GM10266 (cell line): Measurements from ENCODE around the gene RPL10A.

ENCODE experiments used
- DNase-seq: peaks from one replicate; pipeline ENCODE4 v3.0.0; 2012; ENCODE audit errors: extremely low spot score
- TF ChIP-seq, protein P1 (sequence below): IDR thresholded peaks from 2 replicates; pipeline ENCODE4 v1.5.1; 2012; ENCODE audit warnings: mild to moderate bottlenecking, low read depth; ENCODE audit not compliant: control insufficient read depth, insufficient read depth; ENCODE audit errors: missing control alignments

RPL10A gene

GRCh38 chr6:35488517-35488862, 20.3 kb downstream of the RPL10A start:
- DNase-seq = no peak
- TF ChIP-seq, protein P1, sequence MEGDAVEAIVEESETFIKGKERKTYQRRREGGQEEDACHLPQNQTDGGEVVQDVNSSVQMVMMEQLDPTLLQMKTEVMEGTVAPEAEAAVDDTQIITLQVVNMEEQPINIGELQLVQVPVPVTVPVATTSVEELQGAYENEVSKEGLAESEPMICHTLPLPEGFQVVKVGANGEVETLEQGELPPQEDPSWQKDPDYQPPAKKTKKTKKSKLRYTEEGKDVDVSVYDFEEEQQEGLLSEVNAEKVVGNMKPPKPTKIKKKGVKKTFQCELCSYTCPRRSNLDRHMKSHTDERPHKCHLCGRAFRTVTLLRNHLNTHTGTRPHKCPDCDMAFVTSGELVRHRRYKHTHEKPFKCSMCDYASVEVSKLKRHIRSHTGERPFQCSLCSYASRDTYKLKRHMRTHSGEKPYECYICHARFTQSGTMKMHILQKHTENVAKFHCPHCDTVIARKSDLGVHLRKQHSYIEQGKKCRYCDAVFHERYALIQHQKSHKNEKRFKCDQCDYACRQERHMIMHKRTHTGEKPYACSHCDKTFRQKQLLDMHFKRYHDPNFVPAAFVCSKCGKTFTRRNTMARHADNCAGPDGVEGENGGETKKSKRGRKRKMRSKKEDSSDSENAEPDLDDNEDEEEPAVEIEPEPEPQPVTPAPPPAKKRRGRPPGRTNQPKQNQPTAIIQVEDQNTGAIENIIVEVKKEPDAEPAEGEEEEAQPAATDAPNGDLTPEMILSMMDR = no peak

GRCh38 chr6:35489066-35489465, 20.9 kb downstream of the RPL10A start:
- TF ChIP-seq, protein P1 = no peak
- DNase-seq = no peak

DNA sequence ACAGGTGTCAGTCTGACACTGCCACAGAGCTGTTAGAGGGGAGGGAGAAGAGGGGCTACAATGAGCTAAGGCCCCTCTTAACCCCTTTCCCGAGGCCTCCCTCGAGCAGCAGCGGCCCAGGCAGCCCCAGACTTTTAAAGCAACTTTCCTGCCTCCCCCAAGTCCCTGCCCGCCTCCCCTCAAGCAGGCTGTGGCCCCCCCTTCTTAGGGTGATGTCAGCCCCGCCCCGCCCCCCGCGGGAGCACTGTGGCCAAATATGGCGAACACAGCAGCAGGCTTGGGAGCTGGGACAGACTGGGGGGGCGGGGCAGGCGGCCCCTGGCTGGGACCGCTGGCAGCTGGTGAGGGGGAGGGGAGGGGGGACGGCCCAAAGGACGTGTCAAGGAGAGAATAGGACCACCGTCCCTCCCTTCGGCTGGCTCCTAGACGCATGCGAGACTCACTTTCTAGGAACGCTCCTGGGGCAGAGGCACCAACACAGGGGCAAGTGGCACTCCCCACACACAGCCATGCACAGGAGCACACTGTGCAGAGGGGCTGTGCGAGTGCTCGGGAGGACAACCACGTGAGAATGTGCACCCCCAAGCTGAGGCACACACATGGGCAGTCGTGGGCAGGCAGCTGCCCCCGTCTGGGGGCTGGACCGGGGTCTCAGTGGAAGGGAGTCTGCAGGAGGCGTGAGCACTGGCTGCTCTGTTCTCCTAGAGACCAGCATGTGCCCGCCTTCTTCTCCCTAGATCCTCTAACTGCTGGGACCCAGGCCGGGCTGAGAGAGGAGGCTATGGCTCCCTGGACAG, 22.0 kb downstream of the RPL10A start:
- TF ChIP-seq, protein P1 = no peak
- DNase-seq = no peak

DNA sequence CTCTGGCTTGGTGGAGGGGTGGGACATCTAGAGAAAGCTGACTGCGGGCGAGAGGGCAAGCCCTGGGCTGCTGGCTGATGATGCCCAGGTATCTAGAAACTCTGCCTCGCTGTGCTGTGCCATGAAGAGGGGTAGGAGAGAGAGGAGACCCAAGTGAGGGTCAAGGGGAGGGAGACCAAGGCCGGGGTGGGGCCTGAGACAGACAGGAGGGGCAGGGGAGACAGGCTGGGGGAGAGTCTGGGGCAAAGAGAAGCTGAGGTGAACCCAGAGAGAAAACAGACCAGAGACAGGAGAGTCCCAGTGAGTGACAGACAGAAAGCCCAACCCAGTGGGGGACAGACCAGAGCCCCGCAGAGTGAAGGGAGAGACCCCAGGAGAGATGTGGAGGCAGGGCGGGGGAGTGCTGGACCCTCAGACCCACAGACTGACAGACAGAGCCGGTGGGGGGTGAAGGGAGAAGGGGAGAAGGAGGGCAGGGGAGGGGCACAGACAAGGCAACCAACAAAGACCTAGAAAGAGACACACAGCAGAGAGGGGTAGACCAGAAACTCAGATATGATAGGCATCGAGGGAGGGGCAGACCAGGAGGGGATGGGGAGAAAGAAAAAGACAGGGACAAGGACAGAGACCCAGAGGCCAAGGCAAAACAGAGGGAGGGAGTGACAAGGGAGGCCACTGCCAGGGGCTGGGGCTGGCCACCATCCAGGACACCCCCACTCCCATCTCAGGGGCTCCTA, 22.8 kb downstream of the RPL10A start:
- TF ChIP-seq, protein P1 = no peak
- DNase-seq = no peak

DNA sequence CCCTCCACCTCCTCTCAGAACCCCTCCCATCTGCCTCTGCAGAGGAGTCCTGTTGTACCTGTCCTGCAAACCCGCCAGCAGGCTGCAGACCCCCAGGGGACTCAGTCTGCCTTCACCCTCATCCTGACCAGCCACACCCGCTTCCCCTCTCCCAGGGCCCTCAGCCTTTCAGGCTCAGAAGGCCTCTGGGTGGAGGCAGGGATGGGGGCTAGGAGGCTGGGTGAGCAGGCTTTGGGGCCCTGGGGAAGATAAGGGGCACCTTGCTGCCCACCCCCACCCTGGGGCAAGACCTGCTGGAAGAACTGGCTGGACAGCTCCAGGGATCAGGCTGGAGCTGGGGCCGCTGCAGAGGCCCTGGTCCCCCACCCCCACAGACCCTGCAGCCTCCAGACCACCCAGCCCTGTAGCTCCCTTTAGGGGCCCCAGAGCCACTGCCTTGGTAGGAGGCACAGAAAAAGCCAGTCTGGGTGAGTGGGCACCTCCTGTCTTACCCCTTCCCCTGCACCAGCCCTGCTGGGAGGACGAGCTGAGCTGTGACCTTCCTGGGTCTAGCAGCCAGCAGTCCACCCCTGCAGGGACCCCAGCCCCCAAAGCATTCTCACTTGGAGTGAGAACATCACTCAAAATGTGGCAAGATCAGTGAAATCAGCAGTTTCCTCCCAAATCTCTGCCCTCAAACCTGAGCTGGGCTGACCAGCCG, 23.5 kb downstream of the RPL10A start:
- TF ChIP-seq, protein P1 = no peak
- no peak for DNase-seq

- DNase-seq = no peak
- TF ChIP-seq, protein P1 = no peak
Measured at GRCh38 chr6:35492258-35492973, 24.2 kb downstream of the RPL10A start.

DNA sequence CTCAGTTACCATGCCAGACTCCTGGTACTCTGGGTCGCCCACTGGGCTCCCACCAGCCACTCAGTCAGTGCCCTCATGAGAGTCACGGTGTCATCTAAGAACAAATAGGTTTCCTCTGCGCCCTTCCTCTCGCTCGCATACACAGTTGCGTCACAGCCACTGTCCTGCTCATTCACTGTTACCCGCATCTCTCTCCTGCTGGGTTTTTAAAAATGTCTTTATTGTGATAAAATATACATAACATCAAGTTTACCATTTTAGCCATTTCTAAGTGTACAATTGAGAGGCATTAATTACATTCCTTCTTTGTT, 24.7 kb downstream of the RPL10A start:
- no peak for DNase-seq
- TF ChIP-seq, protein P1 = no peak
